ENCODE measurements around the gene WBP1.
"Not testable (repeated sequence)": the region's sequence is repeated elsewhere in the genome, so short reads cannot be mapped to it uniquely, and the experiment has no call there.

The WBP1 gene

DNA sequence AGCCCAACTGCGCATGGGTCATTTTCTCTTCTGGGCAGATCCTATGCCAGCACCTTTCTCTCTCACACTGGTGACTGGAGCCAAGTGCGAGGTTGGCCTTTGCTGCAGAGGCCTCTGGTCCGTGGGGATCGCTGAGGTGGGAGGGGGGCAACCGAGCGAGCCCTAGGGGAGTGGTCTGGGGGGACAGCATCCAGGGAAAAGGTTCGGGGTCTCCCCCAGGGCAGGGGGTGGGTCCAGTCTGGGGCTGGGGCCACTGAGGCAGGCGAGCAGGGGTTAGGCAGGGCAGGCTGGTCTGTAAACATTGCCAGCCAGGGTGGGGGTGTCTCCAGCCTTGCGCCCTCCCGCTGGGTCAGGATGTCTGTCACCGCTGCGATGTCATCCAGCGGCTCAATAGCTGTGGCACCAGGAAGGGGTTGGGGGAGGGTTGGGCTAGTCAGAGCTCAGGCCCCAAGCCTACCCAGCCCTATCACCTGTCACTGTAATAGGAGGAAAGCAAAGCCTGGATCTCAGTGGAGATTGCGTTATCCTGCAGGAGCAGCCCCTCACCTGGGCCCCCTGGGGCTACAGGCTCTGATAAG is 32.0 kb upstream of the WBP1 start:
- DNase-seq: no peak

DNA sequence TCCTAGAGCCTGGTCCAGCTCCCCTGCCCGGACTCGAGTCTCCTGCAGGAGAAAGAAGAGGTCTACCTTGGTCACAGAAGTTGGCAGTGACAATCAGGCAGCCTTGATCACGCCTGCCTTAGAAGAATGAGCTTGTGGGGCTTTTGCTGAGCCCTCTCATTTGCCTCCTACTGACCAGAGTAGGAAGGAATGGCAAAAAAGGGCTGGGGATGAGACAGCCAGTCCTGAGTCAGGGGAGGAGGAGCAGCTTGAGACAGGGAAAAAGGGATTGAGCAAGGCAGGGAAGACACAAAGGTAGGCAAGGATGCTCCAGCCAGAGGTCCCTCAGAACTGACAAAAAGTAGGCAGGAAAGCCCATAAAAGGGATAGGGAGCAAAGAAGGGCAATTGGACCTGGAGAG is 30.7 kb upstream of the WBP1 start:
- DNase-seq: no peak

DNA sequence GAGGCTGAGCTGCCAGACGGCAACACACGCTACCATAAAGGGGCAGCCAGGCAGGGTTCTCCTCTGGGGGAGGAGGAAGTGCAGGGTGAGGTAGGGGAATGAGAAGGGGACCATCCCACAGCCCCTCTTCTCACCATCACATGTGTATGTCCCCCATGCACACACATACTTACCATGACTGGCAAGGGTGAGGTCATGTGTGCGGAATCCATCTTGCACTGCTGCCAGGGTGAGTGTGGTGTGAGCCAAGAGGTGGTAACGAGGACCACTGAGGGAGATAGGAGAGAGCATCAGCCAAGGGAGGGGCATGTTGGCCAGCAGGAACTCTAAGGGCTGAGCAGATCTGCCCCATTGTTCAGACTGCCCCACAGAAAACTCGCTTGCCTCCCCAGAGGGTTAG is 29.6 kb upstream of the WBP1 start:
- DNase-seq: no peak

DNA sequence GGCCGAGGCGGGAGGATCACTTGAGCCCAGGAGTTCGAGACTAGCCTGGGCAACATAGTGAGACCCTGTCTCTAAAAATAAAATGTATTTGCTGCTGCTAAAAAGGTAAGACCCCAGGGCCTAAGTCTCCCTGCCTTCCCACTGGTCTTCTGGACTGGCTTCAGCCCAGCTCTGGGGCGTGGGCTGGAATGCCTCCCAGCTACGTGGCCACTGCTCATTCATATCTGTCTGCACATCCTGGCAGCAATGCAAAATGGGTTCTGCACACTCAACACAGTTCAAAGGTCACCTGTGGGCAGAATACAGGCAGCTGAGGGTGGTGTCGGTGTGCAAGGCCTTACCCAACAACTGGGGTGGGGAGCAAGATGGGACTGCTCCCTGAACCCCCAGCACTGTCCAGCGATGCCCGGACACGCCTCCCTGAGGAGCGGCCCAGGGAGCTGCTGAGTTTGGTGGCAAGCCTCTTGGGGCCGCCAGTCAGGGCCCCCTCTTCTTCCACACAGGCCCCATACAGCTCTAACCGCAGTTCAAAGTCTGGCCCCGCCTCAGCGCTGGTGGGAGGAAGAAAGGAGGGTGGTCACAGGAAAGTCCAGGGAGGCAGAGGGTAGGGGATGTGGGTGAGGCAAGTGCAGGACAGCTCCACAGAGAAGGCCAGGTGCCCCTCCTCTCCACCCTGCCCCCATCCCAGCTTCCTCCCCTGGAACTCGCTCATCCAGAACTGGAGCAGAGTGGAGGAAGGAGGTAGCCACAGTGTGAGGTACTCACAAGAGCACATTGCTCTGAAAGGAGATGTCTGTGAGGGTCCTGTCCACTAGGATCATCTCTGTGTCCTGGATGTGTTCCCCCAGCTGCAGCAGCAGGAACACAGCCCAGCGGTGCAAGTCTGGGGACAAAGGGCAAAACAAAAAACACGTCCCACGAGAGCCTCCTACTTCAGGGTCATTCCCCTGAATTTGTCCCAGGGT is 28.5 kb upstream of the WBP1 start:
- DNase-seq: no peak

DNA sequence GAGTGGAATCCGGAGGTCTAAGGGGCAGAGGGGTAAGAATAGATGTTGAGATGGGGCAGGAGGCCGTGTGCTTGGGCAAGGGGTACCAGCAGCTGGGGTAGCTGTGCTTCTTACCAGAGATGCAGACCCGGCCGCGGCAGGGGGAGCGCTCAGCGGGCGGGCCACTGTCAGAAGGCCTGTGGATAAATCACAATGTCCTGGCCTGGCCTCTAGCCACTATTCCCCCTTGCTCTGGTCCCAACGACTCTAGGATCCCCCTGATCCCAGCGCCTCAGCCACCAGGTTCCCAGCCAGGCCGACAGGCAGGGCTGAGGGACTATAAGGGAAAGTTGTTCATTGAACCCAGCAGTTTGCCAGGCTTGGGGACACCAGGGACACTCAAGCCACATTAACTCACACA is 27.7 kb upstream of the WBP1 start:
- no peak for DNase-seq

DNA sequence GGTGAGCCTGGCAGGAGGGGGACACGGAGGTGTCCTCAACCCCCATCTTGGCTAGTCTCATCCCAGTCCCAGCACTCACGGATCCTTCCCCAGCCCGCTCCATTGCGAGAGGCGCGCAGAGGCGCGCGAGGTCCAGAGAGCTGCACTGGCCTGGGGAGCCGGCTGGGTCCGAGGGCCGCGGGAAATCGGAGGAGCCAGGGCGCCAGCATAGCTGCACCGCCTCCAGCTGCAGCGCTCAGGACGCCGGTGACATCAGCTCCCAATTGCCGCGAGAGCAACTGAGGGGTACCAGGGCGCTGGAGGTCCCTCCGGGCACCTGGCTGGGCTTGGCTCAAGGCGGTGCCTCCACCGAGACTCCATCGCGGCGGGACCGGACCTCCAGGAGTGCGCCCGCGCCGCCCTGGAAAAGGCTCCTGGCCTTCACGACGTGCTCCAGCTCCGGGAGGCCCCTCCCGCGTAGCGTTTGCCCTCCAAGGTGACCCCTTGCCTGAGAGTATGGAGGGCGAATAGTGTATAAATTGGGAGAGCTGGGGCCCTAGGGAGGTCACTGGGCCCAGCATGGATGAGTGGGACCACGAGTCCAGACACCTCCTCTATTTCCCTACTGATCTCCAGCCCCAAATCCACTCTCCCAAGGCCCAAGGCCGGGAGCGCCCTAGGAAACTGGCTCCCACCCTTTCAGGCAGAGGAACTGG is 22.0 kb upstream of the WBP1 start:
- no peak for DNase-seq

DNA sequence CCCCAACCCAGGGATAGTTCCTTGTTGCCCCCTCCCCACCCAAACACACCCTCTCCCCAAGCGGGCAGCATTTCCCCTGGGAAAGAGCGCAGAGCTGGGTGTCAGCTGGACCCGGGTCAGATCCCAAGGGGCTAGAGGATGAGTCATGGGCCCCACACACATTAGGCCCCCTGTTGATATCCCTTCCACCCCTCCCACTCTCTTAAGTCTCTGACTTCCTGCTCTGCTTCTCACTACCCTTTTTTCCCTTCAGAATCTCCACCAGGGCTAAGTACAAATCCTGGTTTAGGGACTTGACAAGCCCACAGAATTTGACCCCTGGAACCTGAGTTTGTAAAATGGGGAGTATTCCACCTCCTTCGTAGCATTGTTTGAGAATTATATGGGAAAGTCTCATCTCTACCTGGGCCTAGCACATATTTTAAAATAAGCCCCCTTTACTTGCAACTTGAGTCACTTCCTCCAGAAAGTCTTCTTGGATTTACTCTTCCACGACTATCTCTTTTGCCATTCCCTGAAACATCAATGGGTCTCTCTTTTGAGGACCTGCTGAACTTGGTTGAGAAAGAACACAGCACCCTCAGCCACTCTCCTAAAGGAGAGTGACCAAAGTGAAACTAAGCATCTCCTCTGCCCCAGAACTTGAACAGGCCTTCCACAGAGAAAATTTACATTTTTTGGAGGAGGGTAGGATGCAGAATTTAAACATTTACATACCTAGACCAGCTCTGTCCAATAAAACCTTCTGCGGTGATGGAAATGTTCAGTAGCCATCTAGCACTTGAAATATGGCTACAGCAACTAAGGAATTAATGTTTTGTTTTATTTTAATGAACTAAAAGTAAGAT is 21.2 kb upstream of the WBP1 start:
- no peak for DNase-seq

DNA sequence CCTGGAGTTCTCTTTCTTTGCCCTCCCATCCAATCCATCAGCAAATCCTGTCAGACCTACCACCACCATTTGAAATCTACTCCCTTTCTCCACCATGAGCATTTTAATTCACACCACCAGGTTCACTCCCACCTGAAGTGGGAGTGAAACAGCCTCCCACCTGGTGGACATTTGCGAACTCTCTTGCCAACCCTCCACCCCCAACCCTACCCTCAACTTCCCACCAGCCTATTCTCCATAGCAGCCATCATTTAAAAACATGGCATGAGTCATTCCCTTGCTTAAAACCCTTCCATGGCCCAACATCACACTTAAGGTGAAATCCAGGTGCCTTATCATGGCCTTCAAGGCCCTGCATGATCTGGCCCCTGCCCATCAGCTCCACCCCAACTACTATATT is 20.0 kb upstream of the WBP1 start:
- DNase-seq: no peak

DNA sequence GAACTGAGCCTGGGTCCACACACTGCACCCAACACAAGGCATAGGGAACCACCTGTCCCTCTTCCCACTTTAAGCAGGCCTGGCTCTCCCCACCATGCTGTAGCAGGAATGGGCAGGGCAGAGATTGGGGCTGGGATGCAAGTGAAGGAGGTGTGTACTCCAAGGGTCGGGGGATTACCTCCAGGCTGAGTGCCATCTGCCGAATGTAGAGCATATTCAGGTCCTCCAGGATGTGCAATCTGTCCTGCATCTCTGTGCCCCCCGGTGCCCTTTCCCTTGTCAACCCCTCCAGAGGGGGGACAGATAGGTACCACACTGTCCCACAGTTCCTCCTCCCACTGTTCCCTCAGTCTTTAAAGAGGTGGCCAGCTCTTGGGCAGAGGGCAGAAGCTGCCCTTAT is 18.9 kb upstream of the WBP1 start:
- no peak for DNase-seq

DNA sequence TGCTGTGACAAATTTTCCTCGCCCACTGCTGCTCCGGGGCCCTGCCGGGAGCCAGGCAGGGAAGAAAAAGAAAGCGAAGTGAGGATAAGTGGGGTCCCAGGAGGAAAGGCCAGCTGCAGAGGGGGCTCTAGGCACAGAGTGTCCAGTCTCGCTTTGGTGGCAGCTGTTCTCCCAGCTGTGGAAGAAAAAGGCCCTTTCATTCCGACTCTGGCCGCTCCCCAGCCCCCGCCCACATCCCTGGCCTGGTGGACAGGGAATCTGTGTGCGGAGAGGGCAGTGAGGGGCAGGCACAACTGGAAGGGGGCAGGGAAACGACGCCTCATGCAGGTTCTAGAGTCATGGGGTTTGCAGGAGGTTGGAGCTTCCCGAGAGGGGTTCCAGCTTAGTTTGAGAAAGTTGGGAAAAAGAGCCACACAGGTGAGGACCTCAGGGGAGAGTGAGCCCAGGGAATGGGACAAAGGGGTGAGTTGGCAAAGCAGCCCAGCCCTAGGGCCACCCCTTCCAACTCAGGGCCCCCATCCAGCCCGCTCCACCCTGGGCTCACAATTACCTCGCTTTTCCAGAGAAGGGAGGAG is 18.3 kb upstream of the WBP1 start:
- peak in 57 of 58 donors; percentile 10 to 96 (median 78) for DNase-seq

DNA sequence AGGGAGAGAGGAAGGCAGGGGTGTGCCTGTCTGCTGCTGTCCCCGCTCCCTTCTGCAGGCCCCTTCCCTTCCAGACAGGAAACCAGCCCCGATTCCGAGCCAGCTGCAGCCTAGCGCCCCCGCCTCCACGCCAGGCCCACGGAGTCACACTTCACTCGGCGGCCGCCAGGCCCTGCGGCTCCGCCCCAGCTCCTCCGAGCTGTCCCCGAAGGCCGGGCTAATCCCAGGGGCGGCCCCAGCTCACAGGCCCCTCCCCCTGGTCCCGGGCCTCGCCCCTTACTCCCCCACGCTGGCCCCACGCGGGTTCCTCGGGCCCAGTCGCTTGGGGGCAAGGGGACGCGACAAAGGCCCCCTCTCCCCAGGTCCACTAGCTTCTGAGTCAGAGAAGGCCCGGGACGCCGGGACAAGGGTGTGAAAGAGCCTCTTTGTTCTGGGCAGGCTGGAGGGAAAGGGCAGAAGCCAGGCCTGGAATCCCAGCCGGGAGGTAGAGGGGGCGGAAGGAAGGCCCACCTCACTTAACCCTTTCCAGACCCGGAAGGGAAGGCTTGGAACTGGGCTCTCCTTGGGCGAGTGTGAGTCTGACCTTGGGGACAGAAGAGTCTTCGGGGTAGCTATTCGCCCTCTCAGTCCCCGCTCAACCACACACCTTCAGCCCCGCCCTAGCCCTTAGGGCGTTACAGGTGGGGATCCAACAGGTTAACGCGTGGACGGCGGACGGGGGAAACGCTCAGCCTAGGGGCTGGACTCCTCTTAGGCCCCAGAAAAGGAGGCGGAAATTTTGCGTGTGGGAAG is 17.7 kb upstream of the WBP1 start:
- peak in 56 of 58 donors; percentile 37 to 95 (median 84) for DNase-seq

DNA sequence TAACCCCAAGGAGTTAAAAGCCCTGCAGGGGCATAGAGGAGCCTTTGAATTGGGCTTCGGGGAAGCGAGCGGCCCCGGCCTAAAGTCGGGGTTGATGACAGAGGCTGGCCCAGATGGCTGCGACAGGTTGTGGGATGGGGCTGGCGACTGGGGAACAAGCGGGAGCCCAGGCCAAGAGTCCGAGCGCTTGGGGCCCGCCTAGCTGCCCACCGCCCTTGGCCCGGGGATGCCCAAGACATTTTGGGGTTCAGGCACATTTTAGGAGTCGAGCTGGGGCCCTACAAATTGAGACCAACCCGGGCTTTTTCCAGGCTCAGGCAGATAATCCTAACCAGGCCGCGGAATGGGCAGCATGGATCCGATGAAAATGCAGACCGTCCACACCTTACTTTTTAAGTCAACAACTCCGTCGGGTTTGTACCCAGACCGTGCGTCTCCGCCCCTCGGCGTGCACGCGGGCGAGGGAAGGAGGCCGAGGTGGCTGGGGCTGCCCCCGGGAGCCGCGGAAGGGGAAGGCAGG is 17.0 kb upstream of the WBP1 start:
- DNase-seq: peak in 10 of 58 donors; percentile 14 to 70 (median 52)

DNA sequence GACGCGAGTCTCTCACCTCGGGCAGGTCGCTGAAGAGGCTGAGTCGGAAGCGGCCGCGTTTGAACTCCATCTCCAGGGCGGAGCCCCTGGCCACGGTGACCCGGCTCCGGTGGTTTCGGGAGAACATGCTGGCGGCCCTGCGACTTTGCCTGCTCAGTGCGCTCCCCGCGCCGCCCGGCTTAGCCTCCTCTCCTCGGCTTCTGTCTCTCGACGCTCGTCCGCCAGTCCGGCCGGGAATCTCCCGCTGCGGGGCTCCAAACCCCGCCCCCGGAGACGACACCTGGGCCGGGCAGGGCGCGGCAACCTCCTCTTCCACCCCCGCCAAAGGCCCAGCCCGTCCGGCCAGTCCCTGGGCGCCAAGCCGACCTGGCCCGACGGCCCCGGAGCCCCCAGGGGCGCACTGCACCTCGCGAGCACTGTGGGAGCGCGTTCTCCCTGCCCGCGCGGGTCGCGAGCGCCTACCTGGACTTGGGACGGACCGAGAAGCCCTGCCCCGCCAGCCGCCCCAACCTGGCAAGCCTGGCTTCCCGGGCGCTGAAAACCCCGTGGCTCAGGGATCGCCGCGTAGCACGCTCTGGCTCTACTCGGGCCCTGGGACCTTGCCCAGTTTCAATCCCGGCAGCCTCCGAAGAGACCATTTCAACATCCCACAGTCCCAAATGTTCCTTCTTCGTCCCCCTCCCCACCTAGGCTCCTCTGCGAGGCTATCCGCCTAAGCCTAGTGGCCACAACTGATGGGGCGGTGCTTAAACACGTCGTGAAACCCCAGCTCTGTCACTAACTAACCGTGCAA is 16.4 kb upstream of the WBP1 start, which contains the start of gene RTKN:
RTKN (minus strand) TSS at position 248 of the 793 bp plus-strand sequence; CDS start at position 127, 121 bp downstream.
- peak in 5 of 58 donors; percentile 25 to 40 (median 32) for DNase-seq

DNA sequence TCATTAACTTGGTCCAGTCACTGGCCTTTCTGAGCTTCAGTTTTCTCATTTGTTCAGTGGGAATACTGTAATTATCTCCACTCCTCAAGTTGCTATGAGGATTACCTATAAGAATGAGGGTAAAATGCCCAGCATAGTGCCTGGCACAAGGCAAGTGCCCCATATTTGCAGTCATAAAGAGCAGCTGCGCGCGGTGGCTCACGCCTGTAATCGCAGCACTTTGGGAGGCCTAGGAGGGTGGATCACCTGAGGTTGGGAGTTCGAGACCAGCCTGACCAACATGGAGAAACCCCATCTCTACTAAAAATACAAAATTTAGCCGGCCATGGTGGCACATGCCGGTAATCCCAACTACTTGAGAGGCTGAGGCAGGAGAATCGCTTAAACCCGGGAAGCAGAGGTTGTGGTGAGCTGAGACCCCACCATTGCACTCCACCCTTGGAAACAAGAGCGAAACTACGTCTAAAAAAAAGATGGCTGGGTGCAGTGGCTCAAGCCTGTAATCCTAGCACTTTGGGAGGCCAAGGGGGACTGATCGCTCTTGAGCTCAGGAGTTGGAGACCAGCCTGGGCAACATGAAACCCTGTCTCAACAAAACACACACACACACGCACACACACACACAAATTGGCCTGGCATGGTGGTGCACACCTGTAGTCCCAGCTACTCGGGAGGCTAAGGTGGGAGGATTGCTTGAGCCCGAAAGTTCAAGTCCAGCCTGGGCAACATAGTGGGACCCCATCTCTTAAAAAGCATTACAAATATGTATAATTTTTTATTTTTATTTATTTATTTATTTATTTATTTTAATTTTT is 15.5 kb upstream of the WBP1 start:
- DNase-seq: not testable (repeated sequence)

DNA sequence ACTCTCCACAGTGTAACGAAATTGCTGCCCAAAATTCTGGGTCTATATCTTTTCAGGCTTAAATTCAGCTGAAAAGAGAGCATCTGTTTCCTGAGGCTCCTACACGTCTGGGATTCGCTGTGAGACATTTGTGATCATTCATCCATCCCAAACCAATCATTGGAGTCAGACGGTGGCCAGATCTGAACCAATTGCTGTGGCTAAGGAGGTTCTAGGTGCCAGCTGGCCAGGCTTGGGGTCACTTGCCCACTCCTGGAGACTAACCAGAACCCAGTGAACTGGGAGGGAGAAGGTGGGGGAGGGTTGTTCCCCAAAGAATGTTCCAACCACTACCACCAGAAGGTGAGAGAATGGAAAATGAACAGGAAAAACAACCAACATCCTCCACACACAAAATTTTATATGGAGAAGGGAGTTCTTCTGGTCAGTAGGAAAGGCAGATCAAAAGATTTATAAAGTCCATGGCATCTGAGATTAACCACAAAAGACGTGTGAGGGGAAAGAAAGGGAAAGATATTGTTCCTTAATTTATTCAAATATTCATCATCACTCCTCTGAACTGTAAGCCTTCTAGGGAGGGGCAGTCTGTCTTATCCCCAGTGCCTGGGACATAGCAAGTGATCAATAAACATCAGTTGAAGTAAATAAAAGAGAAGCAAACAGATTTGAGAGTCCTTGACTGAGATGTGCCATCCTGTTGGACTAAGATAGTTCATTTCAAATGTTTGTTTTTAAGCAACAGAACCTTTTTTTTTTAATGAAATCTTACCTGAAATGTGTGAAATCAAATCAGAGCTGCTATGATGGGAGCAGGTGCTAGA is 13.5 kb upstream of the WBP1 start:
- DNase-seq: no peak

DNA sequence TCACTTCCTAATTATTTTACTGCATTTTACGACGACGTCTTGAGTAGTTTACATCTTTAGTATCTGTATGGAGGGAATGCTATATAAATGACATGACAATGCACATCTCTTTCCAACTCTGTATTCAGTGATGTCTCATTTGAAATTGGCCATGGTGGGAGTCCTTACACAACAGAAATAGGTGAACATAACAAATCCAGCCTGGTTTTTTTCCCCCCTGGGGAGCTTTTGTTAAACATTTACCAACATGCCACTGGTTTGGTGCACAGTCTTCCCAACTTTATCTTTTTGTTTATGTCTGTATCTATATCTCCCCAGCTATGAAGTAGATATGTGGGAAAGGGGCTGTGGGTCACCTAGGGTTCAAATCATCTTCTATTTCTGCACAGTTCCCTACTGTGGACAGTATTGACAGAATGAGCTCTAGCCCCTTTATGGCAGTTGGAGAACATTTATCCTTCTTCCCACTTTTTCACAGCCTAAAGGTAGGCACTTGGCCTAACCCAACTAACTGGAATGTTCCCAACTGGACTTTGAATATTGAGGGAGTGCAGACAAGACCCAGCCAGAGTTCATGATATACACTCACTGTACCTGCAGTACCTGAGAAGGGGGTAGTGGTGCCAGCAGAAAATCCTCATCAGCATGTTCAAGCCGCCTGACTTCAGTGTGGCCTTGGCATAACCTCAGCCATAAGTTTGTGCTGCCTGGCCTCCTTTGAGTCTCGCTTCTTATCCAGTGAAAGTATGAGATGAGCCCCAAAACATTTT is 10.8 kb upstream of the WBP1 start:
- DNase-seq: no peak
